Measurements from ENCODE around the gene RRH. TPM values are rescaled to one million over a fixed set of nuclear protein-coding genes. Genes with fewer than 3 reads are reported as not detected.

RRH gene
- total RNA-seq, 2 donors from 2014 or later, result not detected

DNA sequence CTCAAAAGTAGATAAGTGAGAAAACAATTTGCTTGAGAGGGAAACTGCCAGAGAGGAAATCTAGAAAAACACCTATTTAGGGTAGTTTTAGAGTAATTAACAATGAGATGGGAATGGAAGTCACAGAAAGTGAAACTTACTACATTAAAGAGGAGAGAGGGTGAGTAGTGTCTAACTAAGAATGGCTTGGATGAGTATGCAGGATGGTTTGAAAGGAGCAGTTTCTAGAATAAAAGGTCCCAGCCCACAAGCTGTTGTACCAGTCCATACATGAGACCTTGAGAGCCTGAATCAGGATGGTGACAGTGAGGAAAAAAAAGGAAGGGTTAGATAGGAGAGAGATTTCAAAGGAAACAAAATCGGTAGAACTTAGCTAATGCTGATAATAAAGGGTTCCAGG lies 10.9 kb upstream of the RRH start:
- no peaks in the 10 kb centered on the region for H3K36me3 ChIP-seq (replicated peaks in 1 of 2; ENCODE audit: insufficient read depth in 1 of 2, low read depth in 2 of 2)
- TF ChIP-seq POLR2A (IDR thresholded peaks at IDR 0.05), result no peak
- TF ChIP-seq, protein P1, sequence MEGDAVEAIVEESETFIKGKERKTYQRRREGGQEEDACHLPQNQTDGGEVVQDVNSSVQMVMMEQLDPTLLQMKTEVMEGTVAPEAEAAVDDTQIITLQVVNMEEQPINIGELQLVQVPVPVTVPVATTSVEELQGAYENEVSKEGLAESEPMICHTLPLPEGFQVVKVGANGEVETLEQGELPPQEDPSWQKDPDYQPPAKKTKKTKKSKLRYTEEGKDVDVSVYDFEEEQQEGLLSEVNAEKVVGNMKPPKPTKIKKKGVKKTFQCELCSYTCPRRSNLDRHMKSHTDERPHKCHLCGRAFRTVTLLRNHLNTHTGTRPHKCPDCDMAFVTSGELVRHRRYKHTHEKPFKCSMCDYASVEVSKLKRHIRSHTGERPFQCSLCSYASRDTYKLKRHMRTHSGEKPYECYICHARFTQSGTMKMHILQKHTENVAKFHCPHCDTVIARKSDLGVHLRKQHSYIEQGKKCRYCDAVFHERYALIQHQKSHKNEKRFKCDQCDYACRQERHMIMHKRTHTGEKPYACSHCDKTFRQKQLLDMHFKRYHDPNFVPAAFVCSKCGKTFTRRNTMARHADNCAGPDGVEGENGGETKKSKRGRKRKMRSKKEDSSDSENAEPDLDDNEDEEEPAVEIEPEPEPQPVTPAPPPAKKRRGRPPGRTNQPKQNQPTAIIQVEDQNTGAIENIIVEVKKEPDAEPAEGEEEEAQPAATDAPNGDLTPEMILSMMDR (IDR thresholded peaks at IDR 0.05), result no peak
- H3K27ac ChIP-seq, result no peak overlapping the region
- ATAC-seq (no peak), DNase-seq (no peak)
- no peaks in the 10 kb centered on the region for H3K9me3 ChIP-seq
- H3K4me1 ChIP-seq, result peaks cover 24% of the 10 kb centered on the region
- intact Hi-C loops (cut with DNase I), result no loop called here
- H3K4me3 ChIP-seq, result no peak overlapping the region
- WGBS, 2 donors, result 15 to 27% methylated on average over 1 of the region's 1 CpG
- no peaks in the 10 kb centered on the region for H3K27me3 ChIP-seq

DNA sequence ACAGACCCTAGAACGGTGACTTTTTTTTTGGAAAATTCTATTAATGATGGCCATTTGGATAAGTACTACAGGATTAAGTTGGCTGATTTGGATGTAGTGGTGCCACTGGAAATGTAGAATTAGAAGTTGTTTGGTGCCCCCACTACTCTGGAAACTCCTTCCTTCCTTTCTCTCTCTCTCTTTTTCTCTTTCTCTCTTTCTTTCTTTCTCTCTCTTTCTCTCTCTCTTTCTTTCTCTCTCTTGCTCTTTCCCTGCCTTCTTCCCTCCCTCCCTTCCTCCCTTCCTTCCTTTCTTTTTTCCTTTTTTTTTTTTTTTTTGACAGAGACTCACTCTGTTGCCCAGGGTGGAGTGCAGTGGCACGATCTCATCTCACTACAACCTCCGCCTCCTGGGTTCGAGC lies 9.5 kb upstream of the RRH start:
- H3K4me1 ChIP-seq, result peaks cover 24% of the 10 kb centered on the region
- no peak for TF ChIP-seq POLR2A (IDR thresholded peaks at IDR 0.05)
- TF ChIP-seq, protein P1 (IDR thresholded peaks at IDR 0.05), result no peak
- H3K27ac ChIP-seq, result no peak overlapping the region
- no peak overlapping the region for H3K4me3 ChIP-seq
- ATAC-seq (no peak), DNase-seq (no peak)
- no peaks in the 10 kb centered on the region for H3K27me3 ChIP-seq
- peaks cover 3 to 5% of the 10 kb centered on the region in 2 donors for H3K36me3 ChIP-seq (replicated peaks in 1 of 2; ENCODE audit: insufficient read depth in 1 of 2, low read depth in 2 of 2)
- intact Hi-C loops (cut with DNase I), result no loop called here
- 91 to 97% methylated on average over 4 of the region's 4 CpGs for WGBS, 2 donors
- H3K9me3 ChIP-seq, result no peaks in the 10 kb centered on the region

DNA sequence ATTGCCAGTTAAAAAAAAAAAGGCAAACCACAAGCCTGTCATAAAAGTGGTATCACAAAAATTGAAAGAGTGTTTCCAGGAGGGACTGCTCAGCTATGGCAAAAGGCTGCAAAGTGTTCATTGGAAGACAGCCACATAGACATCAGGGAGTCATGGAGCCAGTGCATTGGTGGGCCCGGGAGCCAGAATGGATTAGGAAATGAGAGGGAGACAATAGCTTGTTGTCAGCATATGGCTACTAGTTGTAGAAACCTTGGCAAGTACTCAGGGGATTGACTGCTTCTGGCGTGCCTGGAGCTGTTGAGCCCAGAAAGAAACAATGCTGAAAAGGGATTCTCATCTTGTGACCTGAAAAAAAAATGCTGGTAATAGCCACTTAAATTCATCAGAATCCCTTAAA lies 7.2 kb upstream of the RRH start:
- Histone ChIP-seq H3K4me3 (no peak overlapping the region), H3K36me3 (replicated peaks in 1 of 2; ENCODE audit: insufficient read depth in 1 of 2, low read depth in 2 of 2) (peaks cover 5 to 8% of the 10 kb centered on the region in 2 donors), H3K4me1 (peaks cover 19% of the 10 kb centered on the region), H3K27ac (no peak overlapping the region), H3K27me3 (no peaks in the 10 kb centered on the region), H3K9me3 (no peaks in the 10 kb centered on the region)
- ATAC-seq, result no peak
- WGBS, 2 donors, result 76 to 81% methylated on average over 2 of the region's 2 CpGs
- intact Hi-C loops (cut with DNase I), result no loop called here
- no peak for DNase-seq
- TF ChIP-seq, protein P1 (IDR thresholded peaks at IDR 0.05), result no peak
- no peak for TF ChIP-seq POLR2A (IDR thresholded peaks at IDR 0.05)

DNA sequence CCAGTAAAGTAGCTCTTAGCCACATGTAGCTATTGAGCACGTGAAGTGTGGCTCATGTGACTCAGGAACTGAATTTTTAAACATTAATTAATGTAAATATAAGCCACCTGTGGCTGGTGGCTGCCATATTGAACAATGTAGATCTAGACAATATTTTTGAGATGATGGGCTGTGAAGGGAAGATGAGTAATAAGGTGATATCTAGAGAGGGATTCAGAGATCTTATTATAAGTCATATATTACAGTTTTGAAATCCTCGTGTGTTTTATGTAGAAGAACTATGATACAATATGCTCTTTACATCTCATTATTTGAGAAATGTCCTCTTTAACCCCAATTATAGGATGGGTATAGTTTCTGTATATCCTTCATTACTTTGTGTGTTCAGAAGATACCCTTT lies 6.6 kb upstream of the RRH start:
- no peak for ATAC-seq
- H3K4me1 ChIP-seq, result peaks cover 18% of the 10 kb centered on the region
- 65 to 75% methylated on average over 2 of the region's 2 CpGs for WGBS, 2 donors

DNA sequence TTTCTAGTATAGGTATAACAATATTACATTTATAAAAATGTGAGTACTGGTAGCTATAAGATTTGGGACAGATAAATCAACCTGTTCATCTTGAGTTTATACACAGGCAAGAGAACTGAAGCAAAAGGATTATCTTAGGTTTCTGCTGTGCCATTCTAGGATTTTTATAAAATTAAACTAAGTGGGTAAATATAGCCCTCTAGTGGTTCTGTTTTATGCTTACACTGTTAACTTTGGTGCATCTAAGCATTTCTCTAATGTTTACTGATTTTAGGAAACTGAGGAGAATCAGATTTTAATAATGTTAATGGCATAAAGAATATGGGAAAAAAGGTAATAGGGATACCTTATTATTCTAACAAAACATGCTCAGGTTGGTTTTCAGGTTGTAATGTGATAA lies 1.1 kb upstream of the RRH start:
- Histone ChIP-seq H3K4me1 (no peaks in the 10 kb centered on the region), H3K4me3 (no peak overlapping the region), H3K27me3 (no peaks in the 10 kb centered on the region), H3K27ac (no peak overlapping the region), H3K36me3 (replicated peaks in 1 of 2; ENCODE audit: insufficient read depth in 1 of 2, low read depth in 2 of 2) (peaks cover 5 to 8% of the 10 kb centered on the region in 2 donors), H3K9me3 (no peaks in the 10 kb centered on the region)
- intact Hi-C loops (cut with DNase I), result no loop called here
- DNase-seq (no peak), ATAC-seq (peak; percentile 53)
- TF ChIP-seq, protein P1 (IDR thresholded peaks at IDR 0.05), result peak; percentile 33 to 64 (median 58)
- no peak for TF ChIP-seq POLR2A (IDR thresholded peaks at IDR 0.05)

More for the DNA sequence above, 6.6 kb upstream of the RRH start:
- Histone ChIP-seq H3K4me3 (no peak overlapping the region), H3K27ac (no peak overlapping the region), H3K9me3 (no peaks in the 10 kb centered on the region), H3K36me3 (replicated peaks in 1 of 2; ENCODE audit: insufficient read depth in 1 of 2, low read depth in 2 of 2) (peaks cover 5 to 8% of the 10 kb centered on the region in 2 donors), H3K27me3 (no peaks in the 10 kb centered on the region)
- no peak for DNase-seq
- TF ChIP-seq, protein P1 (IDR thresholded peaks at IDR 0.05), result no peak
- TF ChIP-seq POLR2A (IDR thresholded peaks at IDR 0.05), result no peak
- intact Hi-C loops (cut with DNase I), result no loop called here

Data from body of pancreas (tissue), 4 donors.